Naive thymus-derived CD4-positive, alpha-beta T cell (primary cell): ENCODE results near the gene ADCY7. TPM values are rescaled to one million over a fixed set of nuclear protein-coding genes. Genes with fewer than 3 reads are reported as not detected.

Experiments used
- ATAC-seq: fragments of 150-1000 bp; cut with Tn5 transposase; 2 replicates; pipeline ENCODE4 v1.10.0; 2021; ENCODE audit warnings: mild to moderate bottlenecking, moderate library complexity
- CTCF ChIA-PET: fragments of 350-600 bp; sonication (Branson Sonifier 250); formaldehyde crosslinking; loops from one replicate; lab custom pipeline; 2021; ENCODE audit warnings: antibody characterized with exemption; lab: Charles Lee
- POLR2A ChIA-PET: fragments of 350-600 bp; sonication (Branson Sonifier 250); formaldehyde crosslinking; loops from one replicate; lab custom pipeline; 2021; ENCODE audit warnings: antibody characterized with exemption, inconsistent platforms; lab: Charles Lee
- DNase-seq, 9 donors: peaks; one replicate each; pipeline versions ENCODE4 v3.0.0 to v3.0.0-alpha.2; 2020 to 2022; ENCODE audit warnings: mixed read lengths in 1 of 9
- H3K27ac ChIP-seq: one replicate; pipeline ENCODE4 v1.7.0; 2013; ENCODE audit warnings: mild to moderate bottlenecking, low read depth, low read length, moderate library complexity
- H3K27me3 ChIP-seq, 2 donors: one replicate each; pipeline ENCODE4 v1.7.0; 2013; ENCODE audit warnings: low read length in 2 of 2, mild to moderate bottlenecking in 2 of 2, moderate library complexity in 2 of 2; ENCODE audit not compliant: control insufficient read depth in 2 of 2, insufficient read depth in 2 of 2
- H3K36me3 ChIP-seq, 3 experiments: 1 replicate in 2 of 3; 2 replicates in 1 of 3; pipeline ENCODE4 v1.7.0; 2013; ENCODE audit warnings: low read length in 3 of 3, mild to moderate bottlenecking in 3 of 3, moderate library complexity in 1 of 3; ENCODE audit not compliant: insufficient read depth in 3 of 3, control insufficient read depth in 2 of 3
- H3K4me1 ChIP-seq, 2 donors: one replicate each; pipeline ENCODE4 v1.7.0; 2013; ENCODE audit warnings: low read length in 2 of 2, mild to moderate bottlenecking in 2 of 2, moderate library complexity in 1 of 2; ENCODE audit not compliant: control insufficient read depth in 2 of 2, insufficient read depth in 2 of 2
- H3K4me3 ChIP-seq: 2 replicates; pipeline ENCODE4 v1.7.0; 2013; ENCODE audit warnings: mild to moderate bottlenecking, low read length
- H3K9me3 ChIP-seq, 3 experiments: 1 replicate in 2 of 3; 2 replicates in 1 of 3; pipeline ENCODE4 v1.7.0; 2013; ENCODE audit warnings: low read length in 3 of 3; ENCODE audit not compliant: control insufficient read depth in 2 of 3
- H3K27ac Mint-ChIP-seq, 9 donors: one replicate each; pipeline ENCODE4 v1.8.0; 2020 to 2022; ENCODE audit warnings: mixed read lengths in 9 of 9, mild to moderate bottlenecking in 8 of 9, moderate library complexity in 5 of 9, inconsistent platforms in 2 of 9
- H3K27me3 Mint-ChIP-seq, 5 donors: one replicate each; pipeline ENCODE4 v1.8.0; 2021 to 2022; ENCODE audit warnings: mixed read lengths in 5 of 5, mild to moderate bottlenecking in 1 of 5
- H3K36me3 Mint-ChIP-seq, 5 donors: one replicate each; pipeline ENCODE4 v1.8.0; 2020 to 2022; ENCODE audit warnings: mixed read lengths in 5 of 5, mild to moderate bottlenecking in 3 of 5, inconsistent platforms in 1 of 5
- H3K4me1 Mint-ChIP-seq, 7 donors: one replicate each; pipeline ENCODE4 v1.8.0; 2020 to 2022; ENCODE audit warnings: mixed read lengths in 7 of 7, mild to moderate bottlenecking in 3 of 7, inconsistent platforms in 1 of 7
- H3K4me3 Mint-ChIP-seq, 10 donors: one replicate each; pipeline ENCODE4 v1.8.0; 2020 to 2022; ENCODE audit warnings: mild to moderate bottlenecking in 10 of 10, mixed read lengths in 10 of 10, moderate library complexity in 6 of 10, inconsistent platforms in 2 of 10
- H3K9me3 Mint-ChIP-seq, 11 donors: one replicate each; pipeline ENCODE4 v1.8.0; 2020 to 2022; ENCODE audit warnings: mixed read lengths in 11 of 11, mild to moderate bottlenecking in 4 of 11, inconsistent platforms in 1 of 11, moderate library complexity in 1 of 11
- intact Hi-C, 2 donors: fragments of 100-400 bp; cut with micrococcal nuclease; formaldehyde crosslinking; loops; one replicate each; pipeline ENCODE4 v1.15.1; 2023
- polyA plus RNA-seq, 2 donors: library from polyadenylated mRNA; unstranded; fragments of 300-500 nt; fragmentation: Illumina TruSeq; gene quantifications; one replicate each; pipeline ENCODE4 v1.2.3, GENCODE V29; 2021
- total RNA-seq, 6 experiments: library from RNA in 5 of 6; stranded (reverse) in 5 of 6; gene quantifications; 1 replicate in 5 of 6; 2 replicates in 1 of 6; pipeline ENCODE4 v1.2.3 and lab custom pipeline; 2021 to 2026

ADCY7 gene
- total and polyA plus RNA-seq, 7 experiments from 2014 or later, result 62.6 to 326 (median 207) TPM

DNA sequence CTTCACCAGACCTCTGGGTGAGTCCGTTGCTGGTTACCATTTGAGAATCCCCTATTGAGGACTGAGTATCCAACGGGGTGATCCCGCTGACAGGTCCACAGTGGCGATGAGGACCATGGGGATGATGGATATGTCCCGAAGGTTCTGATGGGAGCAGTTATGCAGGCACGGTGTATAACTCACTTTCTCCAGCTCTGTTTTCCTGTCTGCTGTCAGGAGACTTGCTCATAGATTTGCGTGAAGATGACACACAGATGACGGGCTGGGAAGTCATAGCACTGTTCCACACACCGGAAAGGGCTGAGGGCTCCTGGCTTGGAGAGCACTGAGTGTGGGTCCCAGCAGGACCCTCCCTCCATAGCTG, 22.2 kb upstream of the ADCY7 start:
- H3K36me3 ChIP-seq, result no peaks in the 10 kb centered on the region
- Mint-ChIP-seq H3K9me3 (no peaks in the 10 kb centered on the region), H3K4me1 (peaks cover 0 to 16% (median 6%) of the 10 kb centered on the region in 7 donors), H3K4me3 (peak overlapping the region in 1 of 10 donors; percentile 56), H3K27ac (no peak overlapping the region), H3K27me3 (peaks cover 0 to 17% (median 0%) of the 10 kb centered on the region in 5 donors), H3K36me3 (peaks cover 0 to 4% (median 0%) of the 10 kb centered on the region in 5 donors)
- no peaks in the 10 kb centered on the region for H3K9me3 ChIP-seq
- H3K27me3 ChIP-seq, result no peaks in the 10 kb centered on the region
- ATAC-seq, result no peak
- ChIA-PET CTCF (no interaction called here), POLR2A (no interaction called here)
- intact Hi-C loops, result loop anchor here in 1 of 2 donors (2.0 kb wide), 1 partner anchor 23 kb away; the partner anchor contains the start of gene ADCY7
- no peak for DNase-seq
- H3K27ac ChIP-seq, result no peak overlapping the region
- peaks cover 6 to 8% of the 10 kb centered on the region in 2 donors for H3K4me1 ChIP-seq
- H3K4me3 ChIP-seq, result no peak overlapping the region

DNA sequence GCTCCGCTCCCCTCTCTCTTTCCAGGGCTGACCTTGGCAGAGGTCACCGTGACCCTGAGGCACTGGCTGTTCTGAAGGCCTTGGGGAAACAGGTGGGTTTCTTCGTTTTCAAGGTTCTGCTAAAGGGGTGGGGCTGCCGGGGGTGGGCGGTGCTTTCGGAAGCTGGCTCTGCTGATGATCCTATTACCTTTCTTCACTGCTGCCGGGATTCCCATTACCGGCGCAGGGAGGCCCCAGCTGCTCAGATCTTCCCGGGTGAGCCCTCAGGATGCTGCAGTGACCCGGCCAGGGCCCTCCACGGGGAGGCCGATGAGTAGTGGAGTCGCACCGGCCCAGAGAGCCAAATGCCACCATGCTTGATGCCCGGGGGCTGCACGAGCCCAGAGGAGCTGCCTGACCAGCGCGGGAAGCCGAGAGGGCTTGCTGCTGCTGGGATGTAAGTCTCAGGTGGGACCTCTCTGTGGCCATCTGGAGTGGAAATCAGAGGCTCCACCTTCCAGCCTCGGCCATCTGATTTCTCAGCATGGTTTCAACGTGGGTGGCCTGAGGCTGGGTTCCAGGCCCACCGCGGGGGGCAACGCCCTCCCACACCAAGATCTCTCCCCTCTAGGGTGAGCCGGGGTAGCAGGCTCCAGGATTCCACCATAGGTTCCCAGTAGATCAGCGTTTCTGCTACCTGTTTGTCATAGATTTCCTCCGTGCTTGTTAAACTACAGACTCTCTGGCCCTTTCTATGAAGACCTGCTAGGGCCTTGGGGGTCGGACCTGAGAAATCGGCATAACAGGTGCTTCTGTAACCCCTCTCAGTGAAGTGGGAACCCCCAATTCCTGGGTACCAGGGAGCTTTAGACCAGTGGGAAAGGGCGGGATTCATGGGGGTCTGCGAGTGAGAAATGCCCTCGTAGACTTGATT, 21.6 kb upstream of the ADCY7 start:
- Mint-ChIP-seq H3K27me3 (peaks cover 0 to 17% (median 0%) of the 10 kb centered on the region in 5 donors), H3K36me3 (peaks cover 0 to 4% (median 0%) of the 10 kb centered on the region in 5 donors), H3K4me1 (peaks cover 0 to 16% (median 6%) of the 10 kb centered on the region in 7 donors), H3K9me3 (no peaks in the 10 kb centered on the region), H3K27ac (peak overlapping the region in 4 of 9 donors; percentile 41 to 80 (median 61)), H3K4me3 (peak overlapping the region; percentile 58 to 82 (median 76))
- ChIA-PET CTCF (interaction anchor here (1.3 kb wide), 1 partner anchor 40 kb away, joined by 3 read pairs; no protein-coding TSS in a partner anchor), POLR2A (interaction anchor here (0.9 kb wide), 1 partner anchor 30 kb away, joined by 5 read pairs; no protein-coding TSS in a partner anchor)
- no peaks in the 10 kb centered on the region for H3K27me3 ChIP-seq
- DNase-seq, result no peak
- H3K9me3 ChIP-seq, result no peaks in the 10 kb centered on the region
- H3K27ac ChIP-seq, result no peak overlapping the region
- ATAC-seq, result no peak
- H3K4me3 ChIP-seq, result peak overlapping the region; percentile 42
- peaks cover 6 to 8% of the 10 kb centered on the region in 2 donors for H3K4me1 ChIP-seq
- no peaks in the 10 kb centered on the region for H3K36me3 ChIP-seq
- intact Hi-C loops, result loop anchor here in 1 of 2 donors (1.0 to 2.0 kb wide), 2 partner anchors 22 to 503 kb away; partner anchors contain the start of gene ADCY7

DNA sequence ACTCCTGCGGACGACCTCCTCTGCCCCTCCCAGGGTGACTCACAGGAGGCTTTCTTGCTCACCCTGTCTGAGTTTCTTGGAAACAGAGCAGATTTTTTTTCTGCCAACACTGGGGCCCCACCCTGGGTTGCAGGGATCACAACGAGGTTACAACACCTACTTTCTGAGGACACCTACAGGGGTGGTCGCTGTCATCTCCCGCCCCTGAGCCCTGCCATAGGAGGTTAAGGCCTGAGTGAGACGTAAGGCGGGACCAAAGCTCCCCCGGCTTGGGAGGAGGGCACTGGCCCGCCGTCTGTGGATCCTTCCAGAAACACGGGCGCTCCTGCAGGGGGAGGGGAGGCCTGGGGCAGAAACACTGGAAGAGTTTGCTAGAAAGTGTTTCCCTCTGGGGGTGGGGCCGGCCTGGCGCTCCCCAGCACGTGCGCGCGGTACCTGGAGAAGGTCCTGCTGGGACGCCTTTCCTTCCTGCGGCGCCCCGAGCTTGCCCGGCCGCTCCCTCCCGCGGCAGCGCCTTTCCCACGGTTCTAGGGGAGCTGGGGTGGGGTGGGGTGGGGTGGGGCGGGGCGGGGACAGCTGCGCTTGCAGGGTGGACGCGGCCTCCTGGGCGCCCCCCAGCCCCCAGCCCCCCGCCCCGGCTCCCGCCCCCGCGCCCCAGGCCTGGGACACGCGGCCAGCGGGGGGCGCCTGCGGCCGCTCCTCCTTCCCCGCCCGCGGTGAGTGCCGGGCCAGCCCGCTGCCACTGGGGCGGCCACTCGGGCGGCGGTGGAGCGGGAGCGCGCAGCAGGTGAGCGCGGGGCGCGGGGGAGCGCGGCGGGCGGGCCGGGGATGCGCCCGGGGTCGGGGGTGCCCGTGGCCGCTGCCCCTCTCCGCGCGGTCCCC, 20.7 kb upstream of the ADCY7 start:
- H3K4me1 Mint-ChIP-seq, result peaks cover 0 to 16% (median 6%) of the 10 kb centered on the region in 7 donors
- ATAC-seq (peak; percentile 84), DNase-seq (peak in 5 of 9 donors; percentile 15 to 67 (median 18))
- H3K27ac Mint-ChIP-seq, result peak overlapping the region in 4 of 9 donors; percentile 41 to 80 (median 61)
- Histone ChIP-seq H3K9me3 (no peaks in the 10 kb centered on the region), H3K4me1 (peaks cover 6 to 8% of the 10 kb centered on the region in 2 donors), H3K27me3 (no peaks in the 10 kb centered on the region), H3K36me3 (no peaks in the 10 kb centered on the region), H3K27ac (no peak overlapping the region), H3K4me3 (peak overlapping the region; percentile 42)
- ChIA-PET CTCF (interaction anchor here (1.3 kb wide), 1 partner anchor 39 kb away, joined by 3 read pairs; no protein-coding TSS in a partner anchor), POLR2A (interaction anchor here (0.9 kb wide), 1 partner anchor 29 kb away, joined by 5 read pairs; no protein-coding TSS in a partner anchor)
- intact Hi-C loops, result loop anchor here (1.0 to 2.0 kb wide), 3 partner anchors 21 to 502 kb away; partner anchors contain the start of gene ADCY7 (in 1 of the 2)
- H3K9me3 Mint-ChIP-seq, result no peaks in the 10 kb centered on the region
- H3K36me3 Mint-ChIP-seq, result peaks cover 0 to 4% (median 0%) of the 10 kb centered on the region in 5 donors
- H3K27me3 Mint-ChIP-seq, result peaks cover 0 to 13% (median 0%) of the 10 kb centered on the region in 5 donors
- peak overlapping the region; percentile 58 to 82 (median 76) for H3K4me3 Mint-ChIP-seq

DNA sequence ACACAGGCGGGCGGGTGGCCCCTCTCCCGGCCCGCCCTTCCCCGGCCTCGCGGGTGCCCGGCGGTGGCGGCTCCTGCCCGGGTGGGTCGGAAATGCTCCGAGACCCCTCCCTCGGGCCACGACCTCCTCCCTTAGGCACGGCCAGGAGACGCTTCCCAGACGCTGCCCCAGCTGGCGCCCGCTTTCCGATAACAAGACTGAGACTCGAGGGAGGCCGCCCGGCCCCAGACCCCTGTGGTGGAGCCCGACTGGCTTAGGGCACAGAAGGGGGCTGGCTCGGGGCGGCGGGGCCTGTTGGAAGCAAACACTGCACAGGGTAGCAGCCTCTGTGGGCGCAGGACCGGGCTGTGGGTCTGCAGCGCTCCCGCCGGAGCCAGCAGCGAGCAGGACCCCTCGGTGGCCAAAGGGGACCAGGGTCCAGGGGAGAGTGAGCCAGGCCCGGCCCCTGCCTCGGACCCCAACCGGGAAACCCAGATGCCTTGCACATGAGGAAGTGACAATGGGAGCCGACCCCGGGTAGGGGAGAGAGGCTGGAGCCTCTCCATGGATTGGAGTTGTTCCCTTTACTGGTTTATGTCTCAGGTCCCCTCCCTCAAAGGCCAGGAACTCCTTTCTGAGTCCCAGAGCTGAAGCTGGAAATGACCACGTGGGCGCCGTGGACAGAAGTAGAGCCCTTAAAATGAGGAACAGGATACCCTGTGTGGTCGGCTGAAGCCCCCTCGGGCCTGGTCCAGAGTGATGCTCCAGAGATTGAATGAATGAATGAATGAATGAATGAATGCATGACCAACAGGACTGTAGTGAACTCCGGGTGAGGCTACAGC, 19.8 kb upstream of the ADCY7 start:
- H3K9me3 ChIP-seq, result no peaks in the 10 kb centered on the region
- H3K36me3 Mint-ChIP-seq, result peaks cover 0 to 4% (median 0%) of the 10 kb centered on the region in 5 donors
- H3K27me3 Mint-ChIP-seq, result peaks cover 0 to 6% (median 0%) of the 10 kb centered on the region in 5 donors
- peak overlapping the region; percentile 27 for H3K4me3 ChIP-seq
- POLR2A ChIA-PET, result interaction anchor here (0.8 kb wide), 1 partner anchor 117 kb away, joined by 4 read pairs; no protein-coding TSS in a partner anchor
- no peaks in the 10 kb centered on the region for H3K27me3 ChIP-seq
- CTCF ChIA-PET, result interaction anchor here (1.0 to 1.5 kb wide), 3 partner anchors 38 to 111 kb away, joined by 3 read pairs; no protein-coding TSS in a partner anchor
- H3K9me3 Mint-ChIP-seq, result no peaks in the 10 kb centered on the region
- no peak overlapping the region for H3K27ac ChIP-seq
- H3K4me3 Mint-ChIP-seq, result peak overlapping the region; percentile 42 to 83 (median 72)
- H3K36me3 ChIP-seq, result no peaks in the 10 kb centered on the region
- H3K4me1 ChIP-seq, result peaks cover 6 to 8% of the 10 kb centered on the region in 2 donors
- peak overlapping the region in 3 of 9 donors; percentile 37 to 71 (median 44) for H3K27ac Mint-ChIP-seq
- DNase-seq, result peak in 1 of 9 donors; percentile 42
- peaks cover 0 to 18% (median 6%) of the 10 kb centered on the region in 7 donors for H3K4me1 Mint-ChIP-seq
- peak; percentile 51 for ATAC-seq
- intact Hi-C loops, result loop anchor here in 1 of 2 donors (2.0 kb wide), 1 partner anchor 28 kb away; no protein-coding TSS in a partner anchor

DNA sequence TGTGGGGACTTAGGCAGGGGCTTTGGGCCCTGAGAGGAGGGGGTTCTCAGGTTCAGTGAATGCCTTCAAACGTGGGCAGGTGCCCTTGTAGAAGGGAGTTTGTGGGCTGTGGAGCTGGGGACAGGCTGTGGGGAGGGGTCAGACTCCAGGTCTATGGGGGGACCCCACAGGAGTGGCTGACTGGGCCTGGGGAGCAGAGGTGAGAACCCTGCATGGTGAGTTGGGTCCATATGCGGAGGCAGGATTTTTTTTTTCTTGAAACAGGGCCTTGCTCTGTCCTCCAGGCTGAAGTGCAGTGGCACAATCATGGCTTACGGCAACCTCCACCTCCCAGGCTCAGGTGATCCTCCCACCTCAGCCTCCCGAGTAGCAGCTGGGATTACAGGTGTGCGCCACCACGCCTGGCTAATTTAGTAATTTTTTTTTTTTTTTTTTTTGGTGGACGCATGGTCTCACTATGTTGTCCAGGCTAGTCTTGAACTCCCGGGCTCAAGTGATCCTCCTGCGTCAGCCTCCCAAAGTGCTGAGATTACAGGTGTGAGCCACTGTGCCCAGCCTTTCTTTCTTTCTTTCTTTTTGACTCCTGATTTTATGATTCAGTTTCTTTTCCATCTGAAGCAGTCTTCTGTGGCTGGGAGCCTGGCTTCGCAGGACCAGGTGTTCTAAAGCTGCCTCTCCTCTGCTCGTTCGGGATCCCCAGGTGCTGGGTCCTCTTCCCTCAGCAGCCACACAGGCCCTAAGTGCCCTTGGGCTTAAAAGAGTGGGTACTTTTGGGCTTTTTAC, 19.0 kb upstream of the ADCY7 start:
- Histone ChIP-seq H3K4me3 (no peak overlapping the region), H3K27ac (no peak overlapping the region), H3K4me1 (peaks cover 6 to 8% of the 10 kb centered on the region in 2 donors), H3K36me3 (no peaks in the 10 kb centered on the region), H3K27me3 (no peaks in the 10 kb centered on the region), H3K9me3 (no peaks in the 10 kb centered on the region)
- no peaks in the 10 kb centered on the region for H3K9me3 Mint-ChIP-seq
- ChIA-PET CTCF (interaction anchor here (1.0 to 1.5 kb wide), 2 partner anchors 80 to 110 kb away, joined by 3 read pairs; no protein-coding TSS in a partner anchor), POLR2A (interaction anchor here (0.8 kb wide), 1 partner anchor 117 kb away, joined by 4 read pairs; no protein-coding TSS in a partner anchor)
- H3K4me1 Mint-ChIP-seq, result peaks cover 0 to 18% (median 6%) of the 10 kb centered on the region in 7 donors
- DNase-seq (no peak), ATAC-seq (no peak)
- peaks cover 0 to 4% (median 0%) of the 10 kb centered on the region in 5 donors for H3K36me3 Mint-ChIP-seq
- intact Hi-C loops, result loop anchor here in 1 of 2 donors (2.0 kb wide), 1 partner anchor 27 kb away; no protein-coding TSS in a partner anchor
- H3K27ac Mint-ChIP-seq, result peak overlapping the region in 5 of 9 donors; percentile 37 to 81 (median 43)
- peaks cover 0 to 6% (median 0%) of the 10 kb centered on the region in 5 donors for H3K27me3 Mint-ChIP-seq
- peak overlapping the region; percentile 16 to 83 (median 66) for H3K4me3 Mint-ChIP-seq
